SH-SY5Y (cell line): Measurements from ENCODE around the gene VPS37C.
"Not testable (repeated sequence)": the region's sequence is repeated elsewhere in the genome, so short reads cannot be mapped to it uniquely, and the experiment has no call there.

Experiments
- GATA2 ChIP-seq: IDR thresholded peaks from 2 replicates; pipeline ENCODE4 v1.6.1; 2011; ENCODE audit warnings: mild to moderate bottlenecking, low read depth, low read length
- GATA3 ChIP-seq: IDR thresholded peaks from 2 replicates; pipeline ENCODE4 v1.6.1; 2011; ENCODE audit warnings: low read depth, mild to moderate bottlenecking, low read length, moderate library complexity

The VPS37C gene

GRCh38 chr11:61161190-61162091, at the start of gene VPS37C:
TSS of gene VPS37C (minus strand) at chr11:61161426. CDS start at chr11:61138829, 22,597 bp downstream.
- TF ChIP-seq GATA2: no peak
- no peak for TF ChIP-seq GATA3

- not testable (repeated sequence) for TF ChIP-seq GATA2, GATA3
These were observed 41.9 kb upstream of the VPS37C start, which contains the start of gene PGA3 for GRCh38 chr11:61202950-61203746. TSS of gene PGA3 (plus strand) at chr11:61203515. CDS start at chr11:61203565, 50 bp downstream.

DNA sequence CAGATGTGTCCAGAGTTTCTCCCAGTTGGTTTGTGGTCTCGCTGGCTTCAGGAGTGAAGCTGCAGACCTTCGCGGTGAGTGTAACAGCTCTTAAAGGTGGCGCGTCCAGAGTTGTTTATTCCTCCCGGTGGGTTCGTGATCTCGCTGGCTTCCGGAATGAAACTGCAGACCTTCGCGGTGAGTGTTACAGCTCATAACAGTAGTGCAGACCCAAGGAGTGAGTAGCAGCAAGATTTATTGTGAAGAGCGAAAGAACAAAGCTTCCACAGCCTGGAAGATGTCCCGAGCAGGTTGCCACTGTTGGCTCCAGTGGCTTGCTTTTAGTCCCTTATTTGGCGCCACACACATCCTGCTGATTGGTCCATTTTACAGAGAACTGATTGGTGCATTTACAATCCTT, 40.2 kb upstream of the VPS37C start:
- TF ChIP-seq GATA2 (no peak), GATA3 (no peak)

DNA sequence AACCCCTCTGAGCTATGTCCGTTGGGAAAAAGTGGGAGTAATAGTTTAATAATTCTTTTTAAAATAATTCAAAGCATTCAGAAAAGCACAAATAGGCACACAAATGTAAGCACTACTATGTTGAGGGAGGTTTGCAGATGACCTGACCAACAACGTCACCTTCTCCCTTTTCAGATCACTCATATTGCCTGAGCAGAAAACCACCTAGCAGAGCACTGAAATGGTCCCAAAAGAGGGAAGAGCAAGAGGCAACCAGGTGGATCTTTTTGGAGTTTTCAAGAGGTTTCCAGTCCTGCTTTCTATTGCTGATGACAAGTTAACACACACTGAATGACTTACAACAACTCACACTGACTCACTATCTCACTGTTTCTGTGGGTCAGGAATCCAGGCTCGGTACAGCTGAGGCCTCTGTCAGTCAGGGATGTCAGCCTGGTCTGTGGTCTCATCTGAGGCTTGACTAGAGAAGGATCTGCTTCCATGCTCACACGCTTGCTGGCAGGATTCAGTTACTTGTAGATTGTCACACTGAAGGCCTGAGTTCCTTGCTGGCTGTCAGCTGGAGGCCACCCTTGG, 37.8 kb upstream of the VPS37C start:
- TF ChIP-seq GATA3 (no peak), GATA2 (no peak)

DNA sequence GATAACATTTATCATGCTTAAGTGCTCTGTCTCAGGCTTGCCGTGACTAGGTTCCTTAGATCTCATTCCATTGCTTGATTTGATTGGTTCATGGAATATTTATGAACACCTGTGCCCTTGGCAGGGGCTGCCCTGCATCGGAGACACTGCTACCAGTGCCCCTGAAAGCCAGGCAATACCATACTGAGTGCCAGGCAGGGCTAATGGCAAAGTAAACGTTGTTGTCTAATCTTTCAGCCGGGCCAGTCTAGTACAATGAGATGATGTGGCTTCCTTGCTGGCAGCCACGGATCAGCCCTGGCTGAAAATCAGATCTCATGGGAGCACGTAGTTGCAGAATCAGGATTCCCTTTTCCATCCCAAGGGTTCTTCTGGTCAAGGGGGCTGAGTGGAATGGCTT, 37.1 kb upstream of the VPS37C start:
- TF ChIP-seq GATA3 (no peak), GATA2 (no peak)

GRCh38 chr11:61195719-61196118, 34.5 kb upstream of the VPS37C start:
- TF ChIP-seq GATA2 (no peak), GATA3 (no peak)

DNA sequence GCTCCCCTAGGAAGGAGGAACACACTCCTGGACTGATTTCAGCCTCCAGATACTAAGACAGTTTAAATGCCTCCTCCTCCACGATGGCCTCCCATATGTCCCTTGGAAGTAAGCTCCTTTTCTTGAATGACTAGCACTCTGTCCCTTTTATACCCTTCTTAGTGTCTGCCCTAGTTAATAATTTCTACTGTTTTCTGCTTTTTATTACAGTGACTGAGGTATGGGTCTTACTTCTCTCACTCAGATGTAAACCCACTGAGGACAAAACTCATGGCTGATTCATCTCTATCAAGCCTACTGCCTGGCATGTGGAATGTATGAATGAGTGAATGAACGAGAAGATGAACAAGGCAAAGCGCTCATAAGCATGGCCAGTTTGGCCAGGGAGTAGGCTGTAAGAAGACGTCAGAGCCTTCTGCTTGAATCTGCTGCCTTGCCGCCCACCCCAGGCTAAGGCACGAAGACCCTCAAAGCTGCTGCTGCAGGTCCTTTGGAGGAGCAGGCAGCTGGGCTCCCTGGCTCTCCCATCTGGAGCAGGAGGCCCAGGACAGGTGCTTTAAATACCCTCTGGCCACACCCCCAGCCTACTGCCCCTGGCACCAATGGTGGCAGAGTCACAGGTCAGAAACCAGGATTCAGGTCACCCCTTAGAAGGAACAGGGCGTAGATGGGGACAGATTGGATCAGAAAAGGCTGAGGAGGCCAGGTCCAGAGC, 33.9 kb upstream of the VPS37C start:
- TF ChIP-seq GATA2 (no peak), GATA3 (no peak)

DNA sequence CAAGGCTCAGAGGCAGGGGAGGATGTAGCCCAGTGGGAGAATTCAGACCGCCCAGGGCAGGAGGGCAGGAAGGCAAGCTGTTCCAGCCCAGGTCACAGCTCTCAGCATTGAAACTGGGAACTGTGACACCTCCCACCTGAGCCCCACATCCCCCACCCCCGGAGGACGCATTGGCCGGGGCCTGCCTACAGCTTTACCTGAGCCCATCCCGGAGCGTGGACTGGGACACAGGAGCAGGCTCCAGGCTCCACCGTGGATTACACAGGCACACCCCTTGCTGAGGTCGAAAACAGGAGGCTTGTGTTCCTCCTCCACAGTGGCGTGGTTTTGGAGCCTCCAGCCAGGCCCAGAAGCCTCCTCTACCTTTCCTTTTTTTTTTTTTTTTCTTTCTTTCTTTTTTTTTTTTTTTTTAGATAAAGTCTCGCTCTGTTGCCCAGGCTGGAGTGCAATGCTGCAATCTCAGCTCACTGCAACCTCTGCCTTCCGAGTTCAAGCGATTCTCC, 33.0 kb upstream of the VPS37C start:
- TF ChIP-seq GATA3: no peak
- no peak for TF ChIP-seq GATA2

- TF ChIP-seq GATA3: no peak
- no peak for TF ChIP-seq GATA2
These were observed 32.4 kb upstream of the VPS37C start for GRCh38 chr11:61193596-61193995.

GRCh38 chr11:61189933-61190332, 28.7 kb upstream of the VPS37C start:
- TF ChIP-seq GATA2: no peak
- no peak for TF ChIP-seq GATA3

GRCh38 chr11:61187505-61188130, 26.4 kb upstream of the VPS37C start:
- TF ChIP-seq GATA3: no peak
- TF ChIP-seq GATA2: no peak

DNA sequence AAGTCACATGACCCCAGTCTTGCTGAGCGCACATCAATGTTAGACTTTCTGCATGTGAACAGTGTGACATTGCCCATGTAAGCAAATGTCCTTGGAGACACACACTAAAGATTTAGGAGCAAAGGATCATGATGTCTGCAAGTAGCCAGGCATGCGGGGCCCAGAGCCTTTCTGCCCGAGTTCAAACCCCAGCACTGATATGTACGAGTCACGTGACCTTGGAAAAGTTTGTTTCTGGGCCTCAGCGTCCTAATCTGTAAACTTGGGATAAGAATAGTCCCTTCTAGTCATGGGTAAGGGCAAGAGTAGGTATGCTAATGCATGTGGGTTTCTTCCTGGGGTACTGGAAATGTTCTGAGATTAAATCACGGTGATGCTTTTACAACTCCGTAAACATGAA, 25.3 kb upstream of the VPS37C start:
- TF ChIP-seq GATA2 (no peak), GATA3 (no peak)

GRCh38 chr11:61183645-61184044, 22.4 kb upstream of the VPS37C start:
- TF ChIP-seq GATA3: no peak
- no peak for TF ChIP-seq GATA2
